Activated B cell treated with CpG ODN at 0.5 μM for 24 hours (primary cell): ENCODE measurements around the gene NDUFAF5. TPM values are rescaled to one million over a fixed set of nuclear protein-coding genes. Genes with fewer than 3 reads are reported as not detected.

Experiments
- ATAC-seq: fragments of 200-7000 bp; cut with Tn5 transposase; one replicate; pipeline ENCODE4 v1.10.0; 2021; ENCODE audit warnings: low read depth, mild to moderate bottlenecking, moderate library complexity
- CTCF ChIA-PET: fragments of 350-600 bp; sonication (Branson Sonifier 250); formaldehyde crosslinking; loops from one replicate; lab custom pipeline; 2021; ENCODE audit warnings: antibody characterized with exemption; lab: Charles Lee
- POLR2A ChIA-PET: fragments of 350-600 bp; sonication (Branson Sonifier 250); formaldehyde crosslinking; loops from one replicate; lab custom pipeline; 2021; ENCODE audit warnings: antibody characterized with exemption; lab: Charles Lee
- DNase-seq: peaks from one replicate; pipeline ENCODE4 v3.0.0; 2022
- H3K27ac Mint-ChIP-seq: one replicate; pipeline ENCODE4 v1.8.0; 2020; ENCODE audit warnings: mixed read lengths
- H3K27me3 Mint-ChIP-seq: one replicate; pipeline ENCODE4 v1.8.0; 2021; ENCODE audit warnings: mixed read lengths
- H3K36me3 Mint-ChIP-seq: one replicate; pipeline ENCODE4 v1.8.0; 2021; ENCODE audit warnings: low read depth, mixed read lengths
- H3K4me1 Mint-ChIP-seq: one replicate; pipeline ENCODE4 v1.8.0; 2021; ENCODE audit warnings: mixed read lengths
- H3K4me3 Mint-ChIP-seq: one replicate; pipeline ENCODE4 v1.8.0; 2020; ENCODE audit warnings: mild to moderate bottlenecking, mixed read lengths
- H3K9me3 Mint-ChIP-seq: one replicate; pipeline ENCODE4 v1.8.0; 2020; ENCODE audit warnings: mixed read lengths
- intact Hi-C: fragments of 100-400 bp; cut with micrococcal nuclease; formaldehyde crosslinking; loops from one replicate; pipeline ENCODE4 v1.15.1; 2024
- total RNA-seq: library from RNA; stranded (reverse); gene quantifications from 2 replicates; pipeline ENCODE4 v1.2.3, GENCODE V29; 2022
- TF ChIP-seq, protein P1 (sequence below): fragments of 200-600 bp; IDR thresholded peaks from one replicate; pipeline ENCODE4 v1.8.0; 2022; ENCODE audit warnings: antibody characterized with exemption, mild to moderate bottlenecking

The NDUFAF5 gene
- total RNA-seq, 1 donor from 2014 or later = 29.8 TPM

DNA sequence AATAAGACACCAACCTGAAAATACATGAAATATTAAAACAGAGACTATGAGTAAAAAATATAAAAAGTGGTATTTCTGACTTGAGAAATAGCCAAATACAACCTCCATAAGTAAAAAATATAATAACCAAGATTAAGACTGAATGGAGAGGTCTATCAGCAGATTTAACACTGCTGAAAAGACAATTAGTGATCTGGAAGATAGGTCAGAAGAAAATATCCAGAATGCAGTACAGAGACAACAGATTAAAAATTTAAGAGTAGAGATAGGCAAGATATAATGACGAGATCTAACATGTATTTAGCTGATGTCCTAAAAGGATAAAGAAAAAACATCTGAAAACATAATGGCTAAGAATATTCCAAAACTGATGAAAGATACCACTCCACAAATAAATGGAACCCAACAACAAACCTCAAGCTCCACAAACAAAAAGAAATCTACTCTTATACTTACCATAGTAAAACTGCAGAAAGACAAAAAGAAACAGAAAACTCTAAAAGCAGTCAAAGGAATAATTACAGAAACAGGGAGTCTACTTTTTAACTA is 18.9 kb upstream of the NDUFAF5 start:
- CTCF ChIA-PET = no interaction called here

DNA sequence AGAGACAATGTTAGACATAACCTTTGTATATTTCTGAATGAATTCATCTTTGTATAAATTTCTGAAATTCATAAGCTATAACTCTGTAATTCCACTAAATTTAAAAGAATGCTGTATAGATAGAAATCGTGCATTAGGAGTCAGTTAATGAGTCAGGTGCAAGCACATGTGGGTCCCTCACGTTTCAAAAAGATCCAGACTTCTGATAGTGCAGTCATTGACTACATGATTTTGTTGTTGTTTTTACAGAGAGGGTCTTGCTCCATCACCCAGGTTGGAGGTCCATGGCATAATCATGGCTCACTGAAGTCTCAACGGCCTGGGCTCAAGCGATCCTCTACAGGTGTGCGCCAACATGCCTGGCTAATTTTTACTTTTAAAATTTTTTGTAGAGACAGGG is 14.7 kb upstream of the NDUFAF5 start:
- H3K27ac Mint-ChIP-seq = no peak overlapping the region
- H3K27me3 Mint-ChIP-seq = no peaks in the 10 kb centered on the region
- no peaks in the 10 kb centered on the region for H3K4me1 Mint-ChIP-seq
- peaks cover 8% of the 10 kb centered on the region for H3K9me3 Mint-ChIP-seq
- ATAC-seq = no peak
- H3K36me3 Mint-ChIP-seq = peaks cover 75% of the 10 kb centered on the region
- no peak for DNase-seq
- CTCF ChIA-PET = interaction anchor here (1.2 to 4.2 kb wide), 4 partner anchors 15 to 650 kb away, joined by 3 to 32 read pairs (median 20); partner anchors contain the start of genes ESF1 and NDUFAF5
- H3K4me3 Mint-ChIP-seq = no peak overlapping the region
- POLR2A ChIA-PET = no interaction called here
- intact Hi-C loops = loop anchor here (5.0 kb wide), 1 partner anchor 223 kb away; no protein-coding TSS in a partner anchor
- TF ChIP-seq, protein P1, sequence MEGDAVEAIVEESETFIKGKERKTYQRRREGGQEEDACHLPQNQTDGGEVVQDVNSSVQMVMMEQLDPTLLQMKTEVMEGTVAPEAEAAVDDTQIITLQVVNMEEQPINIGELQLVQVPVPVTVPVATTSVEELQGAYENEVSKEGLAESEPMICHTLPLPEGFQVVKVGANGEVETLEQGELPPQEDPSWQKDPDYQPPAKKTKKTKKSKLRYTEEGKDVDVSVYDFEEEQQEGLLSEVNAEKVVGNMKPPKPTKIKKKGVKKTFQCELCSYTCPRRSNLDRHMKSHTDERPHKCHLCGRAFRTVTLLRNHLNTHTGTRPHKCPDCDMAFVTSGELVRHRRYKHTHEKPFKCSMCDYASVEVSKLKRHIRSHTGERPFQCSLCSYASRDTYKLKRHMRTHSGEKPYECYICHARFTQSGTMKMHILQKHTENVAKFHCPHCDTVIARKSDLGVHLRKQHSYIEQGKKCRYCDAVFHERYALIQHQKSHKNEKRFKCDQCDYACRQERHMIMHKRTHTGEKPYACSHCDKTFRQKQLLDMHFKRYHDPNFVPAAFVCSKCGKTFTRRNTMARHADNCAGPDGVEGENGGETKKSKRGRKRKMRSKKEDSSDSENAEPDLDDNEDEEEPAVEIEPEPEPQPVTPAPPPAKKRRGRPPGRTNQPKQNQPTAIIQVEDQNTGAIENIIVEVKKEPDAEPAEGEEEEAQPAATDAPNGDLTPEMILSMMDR = no peak

More for the DNA sequence above, 18.9 kb upstream of the NDUFAF5 start:
- Mint-ChIP-seq H3K9me3 (peaks cover 8% of the 10 kb centered on the region), H3K4me3 (no peak overlapping the region), H3K4me1 (no peaks in the 10 kb centered on the region), H3K27me3 (no peaks in the 10 kb centered on the region), H3K36me3 (peaks cover 64% of the 10 kb centered on the region), H3K27ac (no peak overlapping the region)
- ATAC-seq = no peak
- TF ChIP-seq, protein P1 = no peak
- intact Hi-C loops = no loop called here
- POLR2A ChIA-PET = interaction anchor here (1.2 kb wide), 1 partner anchor 18 kb away, joined by 3 read pairs; the partner anchor contains the start of genes ESF1 and NDUFAF5
- DNase-seq = no peak

DNA sequence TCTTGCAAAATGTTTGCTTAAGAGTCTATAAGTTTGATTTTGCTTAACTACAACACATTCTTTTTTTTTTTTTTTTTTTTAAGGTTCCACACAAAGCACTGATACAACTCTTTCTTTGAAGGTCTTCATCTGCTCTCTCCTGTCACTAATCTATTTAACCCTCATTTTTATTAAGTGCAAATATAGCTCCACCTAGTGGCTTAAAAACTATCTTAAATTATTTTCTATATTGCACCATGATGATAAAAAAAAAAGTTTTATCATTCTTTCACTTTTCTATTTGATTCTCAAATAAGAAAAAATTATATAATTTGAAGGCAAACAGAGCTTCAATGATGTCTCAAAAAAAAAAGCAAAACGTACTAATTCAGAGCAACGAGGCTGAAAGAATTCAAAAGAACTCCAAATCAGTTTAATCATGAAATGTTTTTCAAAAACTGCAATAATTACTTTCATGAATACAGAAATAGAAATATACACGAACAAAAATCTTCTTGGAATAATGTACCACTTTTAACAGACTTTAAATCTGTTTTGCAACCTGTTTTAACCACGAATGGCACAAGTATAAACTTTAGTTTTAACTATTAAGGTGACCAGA is 12.9 kb upstream of the NDUFAF5 start:
- TF ChIP-seq, protein P1 = no peak
- CTCF ChIA-PET = interaction anchor here (0.6 to 4.2 kb wide), 19 partner anchors 12 to 657 kb away, joined by 3 to 32 read pairs (median 4); partner anchors contain the start of genes ESF1 and NDUFAF5
- Mint-ChIP-seq H3K4me3 (no peak overlapping the region), H3K9me3 (no peaks in the 10 kb centered on the region), H3K4me1 (peaks cover 9% of the 10 kb centered on the region), H3K27ac (no peak overlapping the region), H3K27me3 (no peaks in the 10 kb centered on the region), H3K36me3 (peaks cover 71% of the 10 kb centered on the region)
- ATAC-seq (no peak), DNase-seq (no peak)
- intact Hi-C loops = loop anchor here (1.0 to 5.0 kb wide), 4 partner anchors 162 to 653 kb away; no protein-coding TSS in a partner anchor
- POLR2A ChIA-PET = interaction anchor here (0.7 kb wide), 1 partner anchor 133 kb away, joined by 4 read pairs; no protein-coding TSS in a partner anchor

DNA sequence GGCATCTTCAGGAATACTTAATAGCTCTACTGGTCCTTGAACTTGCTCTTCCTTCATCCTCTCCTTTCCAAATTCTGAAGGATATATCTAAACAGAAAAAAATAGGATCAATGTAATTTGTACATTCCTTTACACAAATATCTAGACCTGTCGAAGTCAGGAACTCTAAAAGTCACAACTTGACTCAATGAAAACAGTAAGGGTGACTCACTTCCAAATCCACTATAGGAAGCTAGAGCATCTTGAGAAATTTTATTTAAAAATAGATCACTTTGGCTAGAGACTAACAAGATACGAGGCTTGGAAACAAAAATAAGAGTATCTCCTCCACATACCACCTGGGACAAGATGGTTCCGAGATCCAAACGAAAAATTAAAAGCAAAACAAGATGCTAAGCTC is 12.3 kb upstream of the NDUFAF5 start:
- CTCF ChIA-PET = interaction anchor here (0.8 to 4.2 kb wide), 15 partner anchors 8 to 658 kb away, joined by 3 to 32 read pairs (median 4); partner anchors contain the start of genes ESF1 and NDUFAF5
- Mint-ChIP-seq H3K27ac (no peak overlapping the region), H3K27me3 (no peaks in the 10 kb centered on the region), H3K4me3 (no peak overlapping the region), H3K4me1 (peaks cover 14% of the 10 kb centered on the region), H3K9me3 (no peaks in the 10 kb centered on the region), H3K36me3 (peaks cover 68% of the 10 kb centered on the region)
- TF ChIP-seq, protein P1 = no peak
- intact Hi-C loops = loop anchor here (1.0 to 5.0 kb wide), 4 partner anchors 162 to 653 kb away; no protein-coding TSS in a partner anchor
- no peak for DNase-seq
- ATAC-seq = no peak
- POLR2A ChIA-PET = no interaction called here

DNA sequence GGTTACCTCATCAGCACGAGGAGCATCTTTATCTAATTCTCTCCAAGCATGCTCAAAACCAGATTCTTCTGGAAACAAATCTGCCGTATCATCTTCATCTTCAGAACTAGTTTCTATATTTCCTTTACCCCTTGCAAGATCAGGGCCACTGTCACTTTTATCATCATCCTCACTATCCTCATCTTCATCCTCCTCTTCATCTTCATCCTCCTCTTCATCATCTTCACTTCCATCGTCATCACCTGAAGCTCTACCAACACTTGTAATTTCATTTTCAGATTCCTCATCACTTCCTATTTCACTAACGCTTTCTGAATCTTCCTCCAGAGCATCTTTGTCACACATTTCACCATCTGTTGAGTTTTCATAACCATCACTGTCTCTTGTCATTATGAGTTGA is 9.0 kb upstream of the NDUFAF5 start:
- H3K36me3 Mint-ChIP-seq = peaks cover 67% of the 10 kb centered on the region
- H3K27ac Mint-ChIP-seq = no peak overlapping the region
- no peaks in the 10 kb centered on the region for H3K9me3 Mint-ChIP-seq
- no peak overlapping the region for H3K4me3 Mint-ChIP-seq
- TF ChIP-seq, protein P1 = no peak
- intact Hi-C loops = no loop called here
- POLR2A ChIA-PET = no interaction called here
- ATAC-seq = no peak
- DNase-seq = no peak
- peaks cover 42% of the 10 kb centered on the region for H3K4me1 Mint-ChIP-seq
- H3K27me3 Mint-ChIP-seq = no peaks in the 10 kb centered on the region
- CTCF ChIA-PET = interaction anchor here (2.1 kb wide), 1 partner anchor 229 kb away, joined by 7 read pairs; no protein-coding TSS in a partner anchor
